ENCODE measurements around the gene FGD4.
"Not testable (repeated sequence)": the region's sequence is repeated elsewhere in the genome, so short reads cannot be mapped to it uniquely, and the experiment has no call there.

The FGD4 gene

GRCh38 chr12:32548691-32549281 is 149.4 kb downstream of the FGD4 start:
- in situ Hi-C loops (cut with HindIII; ENCODE audit: low sequenced_read_pairs): no loop called here

GRCh38 chr12:32549675-32550079 is 150.3 kb downstream of the FGD4 start:
- in situ Hi-C loops (cut with HindIII; ENCODE audit: low sequenced_read_pairs): no loop called here

GRCh38 chr12:32551058-32551457 is 151.7 kb downstream of the FGD4 start:
- in situ Hi-C loops (cut with HindIII; ENCODE audit: low sequenced_read_pairs): no loop called here

GRCh38 chr12:32558903-32559302 is 159.5 kb downstream of the FGD4 start:
- in situ Hi-C loops (cut with HindIII; ENCODE audit: low sequenced_read_pairs): no loop called here

- in situ Hi-C loops (cut with HindIII; ENCODE audit: low sequenced_read_pairs): no loop called here
Observed at GRCh38 chr12:32559434-32559833, 160.1 kb downstream of the FGD4 start.

GRCh38 chr12:32560520-32560919 is 161.2 kb downstream of the FGD4 start:
- in situ Hi-C loops (cut with HindIII; ENCODE audit: low sequenced_read_pairs): no loop called here

GRCh38 chr12:32561931-32562341 is 162.6 kb downstream of the FGD4 start:
- in situ Hi-C loops (cut with HindIII; ENCODE audit: low sequenced_read_pairs): no loop called here

GRCh38 chr12:32562413-32562812 is 163.1 kb downstream of the FGD4 start:
- in situ Hi-C loops (cut with HindIII; ENCODE audit: low sequenced_read_pairs): not testable (repeated sequence)

GRCh38 chr12:32566663-32567295 is 167.4 kb downstream of the FGD4 start:
- in situ Hi-C loops (cut with HindIII; ENCODE audit: low sequenced_read_pairs): no loop called here

- in situ Hi-C loops (cut with HindIII; ENCODE audit: low sequenced_read_pairs): no loop called here
Observed at GRCh38 chr12:32567296-32567674, 167.9 kb downstream of the FGD4 start.

GRCh38 chr12:32568228-32568627 is 168.9 kb downstream of the FGD4 start:
- in situ Hi-C loops (cut with HindIII; ENCODE audit: low sequenced_read_pairs): no loop called here

GRCh38 chr12:32569259-32569658 is 169.9 kb downstream of the FGD4 start:
- in situ Hi-C loops (cut with HindIII; ENCODE audit: low sequenced_read_pairs): no loop called here

GRCh38 chr12:32574585-32574984 is 175.2 kb downstream of the FGD4 start:
- in situ Hi-C loops (cut with HindIII; ENCODE audit: low sequenced_read_pairs): no loop called here

GRCh38 chr12:32577328-32577727 is 178.0 kb downstream of the FGD4 start:
- in situ Hi-C loops (cut with HindIII; ENCODE audit: low sequenced_read_pairs): no loop called here

- in situ Hi-C loops (cut with HindIII; ENCODE audit: low sequenced_read_pairs): no loop called here
Observed at GRCh38 chr12:32583534-32583933, 184.2 kb downstream of the FGD4 start.

- in situ Hi-C loops (cut with HindIII; ENCODE audit: low sequenced_read_pairs): no loop called here
Observed at GRCh38 chr12:32585680-32586079, 186.3 kb downstream of the FGD4 start.

- in situ Hi-C loops (cut with HindIII; ENCODE audit: low sequenced_read_pairs): no loop called here
Observed at GRCh38 chr12:32586390-32586789, 187.0 kb downstream of the FGD4 start.

- in situ Hi-C loops (cut with HindIII; ENCODE audit: low sequenced_read_pairs): no loop called here
Observed at GRCh38 chr12:32587581-32588495, 188.5 kb downstream of the FGD4 start.

- in situ Hi-C loops (cut with HindIII; ENCODE audit: low sequenced_read_pairs): no loop called here
Observed at GRCh38 chr12:32588604-32589003, 189.2 kb downstream of the FGD4 start.

- in situ Hi-C loops (cut with HindIII; ENCODE audit: low sequenced_read_pairs): no loop called here
Observed at GRCh38 chr12:32589165-32589865, 190.0 kb downstream of the FGD4 start.

- in situ Hi-C loops (cut with HindIII; ENCODE audit: low sequenced_read_pairs): no loop called here
Observed at GRCh38 chr12:32595251-32595650, 195.9 kb downstream of the FGD4 start.

Data from DLD1 (cell line).